Left cardiac atrium (tissue), 4 donors: ENCODE data around the gene MRPS11. TPM values are rescaled to one million over a fixed set of nuclear protein-coding genes. Genes with fewer than 3 reads are reported as not detected.
"Not testable (repeated sequence)": the region's sequence is repeated elsewhere in the genome, so short reads cannot be mapped to it uniquely, and the experiment has no call there.

Experiments used
- ATAC-seq, 2 donors: fragments of 200-7000 bp; cut with Tn5 transposase; one replicate each; pipeline ENCODE4 v1.9.1; 2020; ENCODE audit warnings: mild to moderate bottlenecking in 2 of 2, moderate library complexity in 2 of 2
- DNase-seq: peaks from one replicate; pipeline ENCODE4 v3.0.0-alpha.2; 2020
- intact Hi-C, 2 donors: fragments of 100-400 bp; cut with DNase I; formaldehyde crosslinking; loops; one replicate each; pipeline versions ENCODE4 v1.14.1 to v1.15.1; 2022 to 2023
- total RNA-seq, 2 donors: library from RNA; stranded (reverse); fragmentation: NEBNext Ultra II Directional; extraction: Animal tissue kit (Norgen Biotek cat#: 25700); gene quantifications; one replicate each; pipeline ENCODE4 v1.2.1, GENCODE V29; 2021
- donor health status: DM: no; HTN: yes; CAD: no.
- donor health status: DM: no; HTN: yes; CAD: no; lungs with severe emphysema.
- donor health status: DM: yes; HTN: yes; CAD: no.
- donor health status: Dilated cardiomyopathy.

The MRPS11 gene
- total RNA-seq, 2 donors from 2014 or later: 40.7 to 51.5 TPM

- ATAC-seq (peak in 1 of 2 donors; percentile 23), DNase-seq (no peak)
- intact Hi-C loops: no loop called here
These were observed 13.9 kb upstream of the MRPS11 start for GRCh38 chr15:88453651-88454050.

GRCh38 chr15:88454236-88454635 lies 13.3 kb upstream of the MRPS11 start:
- intact Hi-C loops: no loop called here
- DNase-seq (no peak), ATAC-seq (no peak)

GRCh38 chr15:88454867-88455810 lies 12.4 kb upstream of the MRPS11 start:
- intact Hi-C loops: no loop called here
- DNase-seq (peak; percentile 48), ATAC-seq (peak; percentile 85 to 86)

GRCh38 chr15:88456733-88457132 lies 10.8 kb upstream of the MRPS11 start:
- intact Hi-C loops: no loop called here
- ATAC-seq: no peak
- DNase-seq: no peak

GRCh38 chr15:88463870-88464532 lies 3.5 kb upstream of the MRPS11 start:
- ATAC-seq: no peak
- intact Hi-C loops: no loop called here
- no peak for DNase-seq

- intact Hi-C loops: no loop called here
- DNase-seq: no peak
- no peak for ATAC-seq
These were observed 1.8 kb upstream of the MRPS11 start for GRCh38 chr15:88465633-88466224.

- intact Hi-C loops: no loop called here
- no peak for DNase-seq
- ATAC-seq: no peak
These were observed 524 bp downstream of the MRPS11 start for GRCh38 chr15:88467935-88468528.

GRCh38 chr15:88468721-88469120 lies 1.2 kb downstream of the MRPS11 start:
- ATAC-seq, DNase-seq, intact Hi-C loops: not testable (repeated sequence)

GRCh38 chr15:88469321-88469720 lies 1.8 kb downstream of the MRPS11 start:
- ATAC-seq (no peak), DNase-seq (no peak)
- intact Hi-C loops: no loop called here

- intact Hi-C loops: loop anchor here in 1 of 2 donors (10.0 kb wide), 1 partner anchor 364 kb away; no protein-coding TSS in a partner anchor
- DNase-seq (no peak), ATAC-seq (no peak)
These were observed 3.3 kb downstream of the MRPS11 start for GRCh38 chr15:88470625-88471372.

GRCh38 chr15:88472225-88472624 lies 4.7 kb downstream of the MRPS11 start:
- no peak for DNase-seq
- intact Hi-C loops: loop anchor here in 1 of 2 donors (10.0 kb wide), 1 partner anchor 363 kb away; no protein-coding TSS in a partner anchor
- no peak for ATAC-seq

GRCh38 chr15:88473661-88474293 lies 6.3 kb downstream of the MRPS11 start:
- intact Hi-C loops: loop anchor here in 1 of 2 donors (10.0 kb wide), 1 partner anchor 361 kb away; no protein-coding TSS in a partner anchor
- not testable (repeated sequence) for ATAC-seq, DNase-seq

GRCh38 chr15:88476635-88477060 lies 9.1 kb downstream of the MRPS11 start:
- no peak for DNase-seq
- peak; percentile 80 to 92 for ATAC-seq
- intact Hi-C loops: loop anchor here (2.0 to 10.0 kb wide), 3 partner anchors 136 to 358 kb away; no protein-coding TSS in a partner anchor

- no peak for DNase-seq
- ATAC-seq: no peak
- intact Hi-C loops: loop anchor here (2.0 to 10.0 kb wide), 3 partner anchors 135 to 358 kb away; no protein-coding TSS in a partner anchor
These were observed 9.6 kb downstream of the MRPS11 start for GRCh38 chr15:88477126-88477525.

- DNase-seq (no peak), ATAC-seq (no peak)
- intact Hi-C loops: loop anchor here (2.0 to 10.0 kb wide), 3 partner anchors 134 to 357 kb away; no protein-coding TSS in a partner anchor
These were observed 10.4 kb downstream of the MRPS11 start for GRCh38 chr15:88477904-88478303.

- ATAC-seq: no peak
- intact Hi-C loops: loop anchor here (5.0 to 10.0 kb wide), 2 partner anchors 133 to 356 kb away; no protein-coding TSS in a partner anchor
- no peak for DNase-seq
These were observed 11.7 kb downstream of the MRPS11 start for GRCh38 chr15:88479169-88479568.

- intact Hi-C loops: no loop called here
- ATAC-seq: no peak
- no peak for DNase-seq
These were observed 13.5 kb downstream of the MRPS11 start for GRCh38 chr15:88480981-88481380.

GRCh38 chr15:88482263-88482662 lies 14.8 kb downstream of the MRPS11 start:
- DNase-seq: no peak
- intact Hi-C loops: no loop called here
- no peak for ATAC-seq
